Spleen (tissue), 7 donors: ENCODE results near the gene LNPEP.

ENCODE experiments used
- POLR2A ChIP-seq, 3 donors: fragments of 450-650 bp; IDR thresholded peaks; one replicate each; pipeline ENCODE4 v1.5.1; 2017; ENCODE audit warnings: antibody characterized with exemption in 3 of 3, mild to moderate bottlenecking in 1 of 3
- TF ChIP-seq, protein P1 (sequence below), 11 experiments: fragments of 200-600 bp in 7 of 11; fragments of 450-650 bp in 4 of 11; sonication (generic) in 4 of 11; IDR thresholded peaks in 8 of 11; conservative IDR thresholded peaks in 3 of 11; 1 replicate in 7 of 11; 2 replicates in 4 of 11; pipeline versions ENCODE4 v1.4.0 to v1.8.0; 2016 to 2021; ENCODE audit warnings: antibody characterized with exemption in 11 of 11, inconsistent platforms in 4 of 11, mild to moderate bottlenecking in 1 of 11
- donor health status: DM: no; HTN: no; CAD: no; lungs with moderate emphysema.
- donor health status: DM: no; HTN: no; CAD: no.
- donor health status: DM: no; HTN: no; CAD: no.

DNA sequence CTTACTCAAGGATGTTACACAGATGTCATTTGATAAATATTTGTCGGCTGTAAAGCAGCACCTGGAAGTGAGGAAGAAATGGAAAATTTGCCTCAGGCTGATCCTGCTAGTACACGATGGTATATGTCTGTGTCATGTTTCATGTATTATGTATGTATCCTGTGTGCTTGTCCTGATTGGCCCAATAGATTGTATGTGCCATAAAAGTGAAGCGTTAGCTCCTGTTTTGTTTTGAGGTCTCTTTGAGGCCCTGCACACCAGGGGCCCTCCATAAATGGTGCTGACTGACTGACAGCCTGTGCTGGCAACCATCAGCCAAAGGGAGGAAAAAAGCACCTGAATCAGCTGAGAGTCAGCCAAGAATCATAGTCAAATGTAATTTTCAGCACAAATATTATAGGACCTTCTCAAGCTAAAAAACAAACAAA lies 11.8 kb upstream of the LNPEP start:
- TF ChIP-seq, protein P1, sequence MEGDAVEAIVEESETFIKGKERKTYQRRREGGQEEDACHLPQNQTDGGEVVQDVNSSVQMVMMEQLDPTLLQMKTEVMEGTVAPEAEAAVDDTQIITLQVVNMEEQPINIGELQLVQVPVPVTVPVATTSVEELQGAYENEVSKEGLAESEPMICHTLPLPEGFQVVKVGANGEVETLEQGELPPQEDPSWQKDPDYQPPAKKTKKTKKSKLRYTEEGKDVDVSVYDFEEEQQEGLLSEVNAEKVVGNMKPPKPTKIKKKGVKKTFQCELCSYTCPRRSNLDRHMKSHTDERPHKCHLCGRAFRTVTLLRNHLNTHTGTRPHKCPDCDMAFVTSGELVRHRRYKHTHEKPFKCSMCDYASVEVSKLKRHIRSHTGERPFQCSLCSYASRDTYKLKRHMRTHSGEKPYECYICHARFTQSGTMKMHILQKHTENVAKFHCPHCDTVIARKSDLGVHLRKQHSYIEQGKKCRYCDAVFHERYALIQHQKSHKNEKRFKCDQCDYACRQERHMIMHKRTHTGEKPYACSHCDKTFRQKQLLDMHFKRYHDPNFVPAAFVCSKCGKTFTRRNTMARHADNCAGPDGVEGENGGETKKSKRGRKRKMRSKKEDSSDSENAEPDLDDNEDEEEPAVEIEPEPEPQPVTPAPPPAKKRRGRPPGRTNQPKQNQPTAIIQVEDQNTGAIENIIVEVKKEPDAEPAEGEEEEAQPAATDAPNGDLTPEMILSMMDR (IDR thresholded peaks at IDR 0.05 in 8 of 11, conservative IDR thresholded peaks at IDR 0.05 in 3 of 11): no peak
- no peak for TF ChIP-seq POLR2A (IDR thresholded peaks at IDR 0.05)
